Epithelial cell of proximal tubule (primary cell): ENCODE measurements around the gene CDH4. TPM values are rescaled to one million over a fixed set of nuclear protein-coding genes. Genes with fewer than 3 reads are reported as not detected.

Experiments
- DNase-seq: peaks from one replicate; pipeline ENCODE4 v3.0.0-alpha.2; 2011; ENCODE audit warnings: low read depth
- H3K4me3 ChIP-seq: 2 replicates; pipeline ENCODE4 v1.5.1; 2011; ENCODE audit warnings: low read depth, mild to moderate bottlenecking, low read length
- CTCF ChIP-seq: conservative IDR thresholded peaks from 2 replicates; pipeline ENCODE4 v1.5.1; 2012; ENCODE audit warnings: low read depth, mild to moderate bottlenecking, low read length
- total RNA-seq: library from RNA; depleted of rRNA; stranded (reverse); fragments of >200 nt; gene quantifications from 2 replicates; pipeline ENCODE4 v1.2.3, GENCODE V29; 2015

The CDH4 gene
- total RNA-seq, 1 donor from 2014 or later = 17.1 TPM

GRCh38 chr20:61408951-61409740 is 157.1 kb downstream of the CDH4 start:
- no peak for DNase-seq
- H3K4me3 ChIP-seq = no peak overlapping the region
- no peak for TF ChIP-seq CTCF

- no peak overlapping the region for H3K4me3 ChIP-seq
- TF ChIP-seq CTCF = no peak
- no peak for DNase-seq
Measured at GRCh38 chr20:61411743-61412142, 159.7 kb downstream of the CDH4 start.

- TF ChIP-seq CTCF = no peak
- no peak for DNase-seq
- no peak overlapping the region for H3K4me3 ChIP-seq
Measured at GRCh38 chr20:61413752-61414151, 161.7 kb downstream of the CDH4 start.

GRCh38 chr20:61414455-61414991 is 162.5 kb downstream of the CDH4 start:
- no peak overlapping the region for H3K4me3 ChIP-seq
- no peak for DNase-seq
- TF ChIP-seq CTCF = no peak

- TF ChIP-seq CTCF = no peak
- no peak for DNase-seq
- no peak overlapping the region for H3K4me3 ChIP-seq
Measured at GRCh38 chr20:61416546-61416945, 164.5 kb downstream of the CDH4 start.

GRCh38 chr20:61417221-61417941 is 165.3 kb downstream of the CDH4 start:
- no peak for DNase-seq
- H3K4me3 ChIP-seq = no peak overlapping the region
- TF ChIP-seq CTCF = no peak

- TF ChIP-seq CTCF = no peak
- no peak for DNase-seq
- H3K4me3 ChIP-seq = no peak overlapping the region
Measured at GRCh38 chr20:61419010-61419409, 166.9 kb downstream of the CDH4 start.
